ENCODE measurements around the gene SCN5A.

GRCh38 chr3:38519000-38519399 lies 130.5 kb downstream of the SCN5A start:
- no peak for TF ChIP-seq TAF1 (IDR thresholded peaks at IDR 0.05; ENCODE audit: borderline replicate concordance, low read depth, low read length)
- TF ChIP-seq POLR2A (IDR thresholded peaks at IDR 0.05; ENCODE audit: low read depth, low read length): no peak
- no peak for TF ChIP-seq POLR2AphosphoS5 (IDR thresholded peaks at IDR 0.05; ENCODE audit: low read depth, low read length)
